Subcutaneous abdominal adipose tissue (tissue), 5 donors: ENCODE data around the gene NOD1.
A peak's percentile ranks its signal among the peaks of the same experiment; 100 is the strongest.

Experiments
- H3K27ac ChIP-seq: one replicate; pipeline ENCODE4 v1.7.0; 2013; ENCODE audit warnings: low read depth, mild to moderate bottlenecking, inconsistent platforms, low read length, moderate library complexity
- H3K27me3 ChIP-seq, 5 donors: one replicate each; pipeline ENCODE4 v1.7.0; 2013; ENCODE audit warnings: low read length in 5 of 5, inconsistent platforms in 1 of 5; ENCODE audit not compliant: control insufficient read depth in 5 of 5, insufficient read depth in 4 of 5
- H3K36me3 ChIP-seq, 5 donors: one replicate each; pipeline ENCODE4 v1.7.0; 2013; ENCODE audit warnings: low read length in 5 of 5; ENCODE audit not compliant: control insufficient read depth in 5 of 5, insufficient read depth in 5 of 5
- H3K4me1 ChIP-seq, 5 donors: one replicate each; pipeline ENCODE4 v1.7.0; 2013; ENCODE audit warnings: low read length in 5 of 5, mild to moderate bottlenecking in 3 of 5, moderate library complexity in 1 of 5; ENCODE audit not compliant: control insufficient read depth in 5 of 5, insufficient read depth in 5 of 5
- H3K4me3 ChIP-seq, 5 donors: one replicate each; pipeline ENCODE4 v1.7.0; 2013; ENCODE audit warnings: low read length in 5 of 5, low read depth in 1 of 5
- H3K9ac ChIP-seq, 5 donors: one replicate each; pipeline ENCODE4 v1.7.0; 2013; ENCODE audit warnings: low read length in 5 of 5, mild to moderate bottlenecking in 4 of 5, moderate library complexity in 3 of 5
- H3K9me3 ChIP-seq, 5 donors: one replicate each; pipeline ENCODE4 v1.7.0; 2013; ENCODE audit warnings: low read length in 5 of 5; ENCODE audit not compliant: control insufficient read depth in 5 of 5
- donor health status: healthy.
- donor health status: healthy.
- donor health status: healthy.
- donor health status: healthy.
- donor health status: healthy.

The NOD1 gene

GRCh38 chr7:30451539-30452279 lies 26.9 kb downstream of the NOD1 start:
- Histone ChIP-seq H3K9ac (no peak overlapping the region), H3K4me1 (peaks cover 6 to 43% (median 36%) of the 10 kb centered on the region in 5 donors), H3K27me3 (no peaks in the 10 kb centered on the region), H3K9me3 (no peaks in the 10 kb centered on the region), H3K4me3 (no peak overlapping the region), H3K27ac (no peak overlapping the region), H3K36me3 (peaks cover 1 to 94% (median 69%) of the 10 kb centered on the region in 5 donors)

- no peak overlapping the region for H3K4me3 ChIP-seq
- H3K9me3 ChIP-seq = no peaks in the 10 kb centered on the region
- H3K4me1 ChIP-seq = peaks cover 6 to 43% (median 36%) of the 10 kb centered on the region in 5 donors
- no peak overlapping the region for H3K9ac ChIP-seq
- no peaks in the 10 kb centered on the region for H3K27me3 ChIP-seq
- peaks cover 3 to 94% (median 67%) of the 10 kb centered on the region in 5 donors for H3K36me3 ChIP-seq
- no peak overlapping the region for H3K27ac ChIP-seq
Measured at GRCh38 chr7:30450983-30451497, 27.5 kb downstream of the NOD1 start.

GRCh38 chr7:30450240-30450982 lies 28.2 kb downstream of the NOD1 start:
- no peak overlapping the region for H3K27ac ChIP-seq
- H3K9ac ChIP-seq = peak overlapping the region in 1 of 5 donors; percentile 26
- H3K4me3 ChIP-seq = no peak overlapping the region
- H3K27me3 ChIP-seq = no peaks in the 10 kb centered on the region
- peaks cover 6 to 47% (median 39%) of the 10 kb centered on the region in 5 donors for H3K4me1 ChIP-seq
- H3K9me3 ChIP-seq = no peaks in the 10 kb centered on the region
- peaks cover 3 to 91% (median 64%) of the 10 kb centered on the region in 5 donors for H3K36me3 ChIP-seq

- H3K9ac ChIP-seq = no peak overlapping the region
- no peaks in the 10 kb centered on the region for H3K27me3 ChIP-seq
- H3K27ac ChIP-seq = no peak overlapping the region
- no peaks in the 10 kb centered on the region for H3K9me3 ChIP-seq
- peaks cover 3 to 79% (median 57%) of the 10 kb centered on the region in 5 donors for H3K36me3 ChIP-seq
- H3K4me1 ChIP-seq = peaks cover under 1 to 39% (median 29%) of the 10 kb centered on the region in 5 donors
- no peak overlapping the region for H3K4me3 ChIP-seq
Measured at GRCh38 chr7:30448461-30449189, 30.0 kb downstream of the NOD1 start.

GRCh38 chr7:30447466-30447865 lies 31.1 kb downstream of the NOD1 start:
- H3K36me3 ChIP-seq = peaks cover 3 to 70% (median 52%) of the 10 kb centered on the region in 5 donors
- H3K4me3 ChIP-seq = no peak overlapping the region
- no peaks in the 10 kb centered on the region for H3K9me3 ChIP-seq
- H3K4me1 ChIP-seq = peaks cover 0 to 28% (median 20%) of the 10 kb centered on the region in 5 donors
- H3K27ac ChIP-seq = no peak overlapping the region
- H3K27me3 ChIP-seq = no peaks in the 10 kb centered on the region
- no peak overlapping the region for H3K9ac ChIP-seq

- Histone ChIP-seq H3K9me3 (no peaks in the 10 kb centered on the region), H3K36me3 (peaks cover 3 to 58% (median 41%) of the 10 kb centered on the region in 5 donors), H3K9ac (peak overlapping the region in 1 of 5 donors; percentile 33), H3K27ac (no peak overlapping the region), H3K4me1 (peaks cover 0 to 21% (median 14%) of the 10 kb centered on the region in 5 donors), H3K4me3 (no peak overlapping the region), H3K27me3 (no peaks in the 10 kb centered on the region)
Measured at GRCh38 chr7:30446266-30446665, 32.3 kb downstream of the NOD1 start.

- no peak overlapping the region for H3K4me3 ChIP-seq
- H3K27ac ChIP-seq = no peak overlapping the region
- peaks cover 3 to 53% (median 37%) of the 10 kb centered on the region in 5 donors for H3K36me3 ChIP-seq
- H3K9me3 ChIP-seq = no peaks in the 10 kb centered on the region
- no peaks in the 10 kb centered on the region for H3K27me3 ChIP-seq
- H3K4me1 ChIP-seq = peaks cover 0 to 19% (median 12%) of the 10 kb centered on the region in 5 donors
- no peak overlapping the region for H3K9ac ChIP-seq
Measured at GRCh38 chr7:30445770-30446169, 32.8 kb downstream of the NOD1 start.

GRCh38 chr7:30437823-30438574 lies 40.6 kb downstream of the NOD1 start:
- H3K27ac ChIP-seq = no peak overlapping the region
- no peak overlapping the region for H3K4me3 ChIP-seq
- no peaks in the 10 kb centered on the region for H3K9me3 ChIP-seq
- H3K4me1 ChIP-seq = peaks cover 4 to 34% (median 26%) of the 10 kb centered on the region in 5 donors
- peaks cover 0 to 47% (median 38%) of the 10 kb centered on the region in 5 donors for H3K36me3 ChIP-seq
- H3K9ac ChIP-seq = no peak overlapping the region
- no peaks in the 10 kb centered on the region for H3K27me3 ChIP-seq

GRCh38 chr7:30436518-30436917 lies 42.1 kb downstream of the NOD1 start:
- Histone ChIP-seq H3K4me3 (no peak overlapping the region), H3K27me3 (no peaks in the 10 kb centered on the region), H3K27ac (no peak overlapping the region), H3K4me1 (peaks cover 8 to 46% (median 40%) of the 10 kb centered on the region in 5 donors), H3K9me3 (no peaks in the 10 kb centered on the region), H3K36me3 (peaks cover 0 to 47% (median 38%) of the 10 kb centered on the region in 5 donors), H3K9ac (no peak overlapping the region)
